Daoy (cell line): ENCODE results near the gene LILRA6. TPM values are rescaled to one million over a fixed set of nuclear protein-coding genes. Genes with fewer than 3 reads are reported as not detected.
"Not testable (repeated sequence)": the region's sequence is repeated elsewhere in the genome, so short reads cannot be mapped to it uniquely, and the experiment has no call there.

Experiments
- DNase-seq: peaks from one replicate; pipeline ENCODE4 v3.0.0-alpha.2; 2015; ENCODE audit warnings: low read depth
- total RNA-seq: library from RNA; depleted of rRNA; stranded (reverse); fragments of >200 nt; shearing (Covaris generic); gene quantifications from 2 replicates; pipeline ENCODE4 v1.2.3, GENCODE V29; 2014

LILRA6 gene
- total RNA-seq, 1 experiment from 2014 or later: not detected

GRCh38 chr19:54207983-54208783 lies 34.4 kb downstream of the LILRA6 start:
- peak; percentile 49 for DNase-seq

GRCh38 chr19:54207676-54207982 lies 35.0 kb downstream of the LILRA6 start:
- no peak for DNase-seq

GRCh38 chr19:54207193-54207592 lies 35.4 kb downstream of the LILRA6 start:
- DNase-seq: not testable (repeated sequence)

- no peak for DNase-seq
Measured at GRCh38 chr19:54206831-54207177, 35.8 kb downstream of the LILRA6 start.

- DNase-seq: no peak
Measured at GRCh38 chr19:54206030-54206830, 36.4 kb downstream of the LILRA6 start.

GRCh38 chr19:54204767-54205468 lies 37.7 kb downstream of the LILRA6 start:
- DNase-seq: no peak

- no peak for DNase-seq
Measured at GRCh38 chr19:54203151-54203611, 39.4 kb downstream of the LILRA6 start.

GRCh38 chr19:54201980-54202379 lies 40.6 kb downstream of the LILRA6 start:
- no peak for DNase-seq

- DNase-seq: no peak
Measured at GRCh38 chr19:54201172-54201701, 41.4 kb downstream of the LILRA6 start.

GRCh38 chr19:54199401-54199800 lies 43.2 kb downstream of the LILRA6 start:
- no peak for DNase-seq

GRCh38 chr19:54197121-54197520 lies 45.5 kb downstream of the LILRA6 start:
- DNase-seq: no peak

- DNase-seq: no peak
Measured at GRCh38 chr19:54196536-54196935, 46.1 kb downstream of the LILRA6 start.

GRCh38 chr19:54194463-54194862 lies 48.1 kb downstream of the LILRA6 start:
- not testable (repeated sequence) for DNase-seq

- DNase-seq: no peak
Measured at GRCh38 chr19:54193011-54193410, 49.6 kb downstream of the LILRA6 start.

- no peak for DNase-seq
Measured at GRCh38 chr19:54191811-54192453, 50.7 kb downstream of the LILRA6 start.

- peak; percentile 89 for DNase-seq
Measured at GRCh38 chr19:54191011-54191810, 51.4 kb downstream of the LILRA6 start, which contains the start of gene TSEN34. Gene TSEN34 (plus strand): TSS chr19:54191308. CDS start chr19:54191365, 57 bp downstream.

- peak; percentile 99 for DNase-seq
Measured at GRCh38 chr19:54190503-54191010, 52.0 kb downstream of the LILRA6 start.

GRCh38 chr19:54189735-54190502 lies 52.7 kb downstream of the LILRA6 start:
- DNase-seq: peak; percentile 100

- no peak for DNase-seq
Measured at GRCh38 chr19:54189145-54189734, 53.4 kb downstream of the LILRA6 start, which contains the start of gene MBOAT7. Gene MBOAT7 (minus strand): TSS chr19:54189580. CDS start chr19:54188508, 1,072 bp downstream.
